NOMO-1 treated with dmso at 0.1 percent for 144 hours (cell line): ENCODE data around the gene MGAT3.

ENCODE experiments used
- DNase-seq: peaks from one replicate; lab custom pipeline; 2025; ENCODE audit not compliant: unreplicated experiment; lab: John Stamatoyannopoulos, UW

MGAT3 gene

DNA sequence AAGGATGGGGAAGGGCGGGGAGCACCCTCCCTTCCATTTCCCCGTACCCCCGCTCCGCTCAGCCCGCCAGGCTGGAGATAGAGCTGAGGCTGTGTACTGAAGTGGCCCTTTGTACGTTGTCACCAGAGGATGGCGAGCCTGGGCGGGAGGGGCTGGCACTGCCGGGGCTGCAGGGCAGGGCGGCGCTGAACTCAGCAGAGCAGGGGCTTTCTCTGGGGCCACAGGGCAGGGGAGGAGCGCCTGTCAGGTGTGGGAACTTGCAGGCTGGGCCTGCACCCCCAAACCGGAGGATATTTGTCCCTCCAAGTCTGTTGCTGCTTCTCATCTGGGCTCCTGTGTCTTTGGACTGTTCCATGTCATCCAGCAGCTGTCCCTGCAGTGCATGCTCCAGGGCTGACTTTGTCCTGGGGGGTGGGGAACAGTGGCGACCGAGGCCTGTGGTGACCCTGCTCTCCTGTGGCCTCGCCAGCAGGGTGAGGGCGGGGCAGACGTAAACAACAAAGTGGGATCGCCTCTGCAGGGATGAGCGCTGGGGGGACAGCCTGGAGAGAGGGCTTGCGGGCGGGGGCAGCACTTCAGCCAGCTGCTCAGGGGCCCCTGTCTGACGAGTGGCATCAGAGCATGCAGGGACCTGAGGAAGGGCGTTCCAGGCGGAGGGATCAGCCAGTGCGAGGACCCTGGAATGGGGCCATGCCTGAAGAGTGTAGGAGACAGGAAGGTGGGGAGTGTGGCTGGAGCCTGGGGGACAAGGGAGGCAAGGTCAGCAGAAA, 13.1 kb downstream of the MGAT3 start:
- DNase-seq, result no peak

DNA sequence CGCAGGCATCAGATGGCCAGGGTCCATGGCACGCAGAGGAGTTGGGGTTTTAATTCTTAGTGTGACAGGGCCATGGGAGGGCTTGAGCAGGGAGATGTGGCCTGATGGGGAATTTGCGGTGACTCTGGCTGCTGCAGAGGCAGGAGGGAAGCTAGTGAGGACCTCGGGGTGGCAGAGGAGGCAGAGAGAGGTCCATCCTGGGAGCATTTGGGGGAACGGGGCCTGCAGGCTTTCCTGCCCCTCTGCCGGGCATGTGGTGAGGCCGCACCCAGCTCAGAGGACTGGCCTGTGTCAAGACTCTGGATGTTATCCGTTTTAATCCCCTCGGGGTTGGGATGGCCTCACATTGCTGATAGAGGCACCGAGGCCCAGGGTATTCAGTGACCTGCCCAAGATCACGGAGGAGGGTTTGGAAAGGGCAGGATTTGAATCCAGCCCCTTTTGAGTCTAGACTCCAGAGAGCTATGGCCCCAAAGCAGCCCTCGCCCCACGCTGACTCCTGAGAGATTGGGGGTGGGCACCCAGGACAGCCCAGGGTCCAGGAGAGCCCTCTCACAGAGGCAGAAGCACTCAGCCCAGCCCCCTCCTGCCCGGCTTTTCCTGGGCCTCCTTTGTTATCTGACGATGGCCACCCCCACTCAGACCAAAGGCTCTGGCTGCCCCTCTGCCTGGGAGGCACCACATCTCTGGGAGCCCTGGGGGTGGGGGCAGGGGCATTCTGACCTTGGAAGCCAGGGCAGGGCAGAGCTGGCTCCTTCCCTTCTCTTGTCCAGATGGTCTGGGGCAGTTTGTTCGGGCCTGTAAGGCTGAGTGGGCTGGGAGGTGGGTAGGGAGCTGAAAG, 13.9 kb downstream of the MGAT3 start:
- DNase-seq, result no peak

DNA sequence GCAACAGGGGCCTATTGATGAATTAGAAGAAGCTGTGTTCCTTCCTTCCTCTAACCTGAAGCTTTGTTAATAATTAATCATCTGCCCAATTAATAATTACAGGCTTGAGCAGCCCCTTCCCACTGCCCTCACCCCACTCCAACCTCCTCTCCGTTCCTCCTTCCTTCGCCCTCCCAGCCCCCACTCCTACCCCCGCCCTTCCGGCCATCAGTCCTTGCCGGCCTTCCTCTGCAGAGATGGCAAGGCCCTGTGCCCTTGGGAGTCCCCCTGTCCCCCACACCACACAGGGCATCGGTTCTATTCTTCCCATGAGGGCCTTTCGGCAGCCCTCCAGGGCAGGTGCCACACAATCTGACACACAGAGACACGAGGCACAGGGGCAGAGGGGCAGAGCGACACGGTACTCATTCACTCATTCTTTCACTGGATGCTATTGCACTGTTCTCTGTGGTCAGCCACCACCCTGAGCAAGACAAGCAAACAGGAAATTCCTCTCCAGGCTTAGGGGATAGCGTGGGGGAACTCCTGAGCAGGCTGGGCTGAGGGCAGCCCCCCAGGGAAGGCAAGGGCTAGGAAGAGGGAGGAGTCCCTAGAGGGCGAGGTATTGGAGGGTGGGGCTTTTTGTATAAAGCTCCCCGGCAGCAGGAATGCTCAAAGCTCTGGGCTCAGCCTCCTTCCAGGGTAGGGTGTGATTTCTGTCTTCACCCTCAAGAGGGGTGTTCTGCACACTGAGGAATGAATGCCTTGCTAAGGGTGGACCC, 14.7 kb downstream of the MGAT3 start:
- no peak for DNase-seq

DNA sequence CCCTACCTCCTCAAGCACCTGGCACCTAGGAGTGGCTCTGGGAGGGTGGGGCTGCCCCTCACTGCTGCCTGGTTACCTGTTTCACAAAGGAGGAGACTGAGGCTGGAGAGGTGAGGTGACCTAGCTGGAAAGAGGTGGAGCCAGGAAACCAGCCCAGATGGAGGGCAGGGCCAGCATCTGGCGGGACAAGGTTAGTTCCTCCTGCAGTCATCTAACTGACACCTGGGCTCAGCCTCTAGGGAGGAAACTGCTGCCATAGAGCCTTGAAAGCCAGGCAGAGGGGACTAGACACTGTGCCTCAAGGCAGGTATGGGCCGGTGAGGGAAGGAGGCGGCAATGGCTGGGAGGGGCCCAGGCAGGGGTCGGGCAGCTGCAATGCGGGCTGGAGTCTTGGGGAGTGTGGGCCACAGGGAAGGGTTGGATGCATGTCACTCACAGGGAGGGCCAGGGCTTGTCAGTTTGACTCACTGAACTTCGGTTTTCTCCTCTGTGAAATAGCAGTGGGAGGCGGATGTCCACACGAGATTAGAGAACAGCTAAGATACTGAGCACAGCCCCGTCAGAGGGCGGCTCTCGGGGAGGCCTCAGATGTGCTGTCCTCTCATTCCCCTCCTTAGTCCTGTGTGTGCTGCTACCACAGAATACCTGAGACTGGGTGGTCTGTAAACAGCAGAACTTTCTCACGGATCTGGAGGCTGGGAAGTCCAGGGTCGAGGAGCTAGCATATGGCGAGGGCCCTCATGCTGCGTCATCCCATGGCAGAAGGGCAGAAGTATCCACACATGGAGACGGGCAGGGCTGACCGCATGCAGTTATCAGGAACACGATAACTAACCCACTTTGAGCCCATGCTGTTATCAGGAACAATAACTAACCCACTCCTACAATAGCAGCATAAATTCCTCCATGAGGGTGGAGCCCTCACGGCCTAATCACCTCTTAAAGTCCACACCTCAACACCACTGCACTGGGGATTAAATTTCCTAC, 16.1 kb downstream of the MGAT3 start:
- DNase-seq, result no peak

DNA sequence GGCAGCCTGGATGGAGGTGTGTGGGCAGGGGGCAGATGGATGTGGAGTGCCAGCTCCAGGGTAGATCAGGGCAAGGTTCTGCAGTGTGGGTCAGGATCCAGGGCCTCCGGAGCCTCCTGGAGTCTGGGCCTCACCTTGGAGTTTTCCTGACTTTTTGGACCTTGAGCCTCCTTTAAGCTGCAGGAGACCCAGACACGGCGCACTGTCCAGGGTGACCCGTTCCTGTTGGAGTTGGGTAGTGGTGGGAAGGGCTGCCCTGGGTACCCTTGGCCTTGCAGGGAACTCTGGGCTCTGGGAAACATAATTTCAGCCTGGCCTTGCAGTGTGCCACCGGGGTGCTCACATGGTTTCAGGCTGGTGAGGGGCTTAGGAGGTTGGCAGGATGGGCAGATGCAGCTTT, 17.0 kb downstream of the MGAT3 start:
- DNase-seq, result no peak

DNA sequence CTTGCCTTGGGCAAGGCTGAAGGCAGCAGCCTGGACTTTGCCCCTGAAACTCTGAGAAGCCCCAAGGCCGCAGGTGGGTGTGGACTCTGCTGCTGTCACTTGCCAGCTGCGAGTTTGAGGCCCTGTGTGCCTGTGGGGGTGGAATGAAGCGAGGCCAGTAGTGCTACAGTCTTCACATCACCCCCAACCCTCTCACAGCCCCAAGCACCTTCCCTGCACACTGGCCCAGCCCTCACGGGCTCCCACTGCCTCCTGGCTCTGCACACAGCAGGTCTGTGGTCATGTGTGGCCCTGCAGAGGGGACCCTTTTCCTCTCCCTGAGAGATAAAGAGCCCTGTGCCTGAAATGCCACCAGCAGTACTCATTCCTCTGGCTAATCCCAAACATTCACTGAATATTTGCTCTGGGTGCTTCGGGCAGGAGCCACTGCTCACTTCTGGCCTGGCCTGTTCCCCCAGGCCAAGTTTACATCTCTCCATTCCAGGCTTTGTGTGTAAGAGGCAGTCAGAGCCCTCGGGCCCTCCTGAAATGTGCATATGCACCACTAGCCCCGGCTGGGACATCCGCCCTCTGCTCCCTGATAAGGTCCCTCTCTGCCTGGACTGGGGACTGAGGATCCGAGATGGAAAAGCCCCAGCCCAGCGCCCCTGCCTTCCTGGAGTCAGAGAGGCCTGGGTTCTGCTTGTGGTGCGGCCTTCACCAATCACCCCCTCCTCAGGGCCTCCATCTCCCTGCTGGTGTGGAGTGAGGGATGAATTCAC, 17.7 kb downstream of the MGAT3 start:
- DNase-seq, result no peak

DNA sequence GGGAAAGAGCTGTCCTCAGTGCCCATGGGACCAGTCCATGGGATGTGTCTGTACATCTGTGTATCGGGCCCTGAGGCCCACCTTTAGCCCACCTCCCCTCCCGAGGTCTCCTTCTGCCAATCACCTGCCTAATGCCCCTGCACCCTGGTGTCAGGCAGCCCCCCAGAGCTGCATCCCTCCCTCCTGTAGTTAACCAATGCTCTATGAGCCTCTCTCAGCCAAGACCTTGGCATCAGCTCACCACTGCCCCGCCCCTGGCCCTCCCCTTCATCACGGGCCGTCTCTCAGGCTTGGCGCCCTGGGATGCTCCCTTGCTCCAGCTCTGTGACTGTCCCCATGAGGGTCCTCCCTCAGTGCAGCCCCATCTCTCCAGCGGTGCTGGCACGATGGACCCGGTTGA, 18.5 kb downstream of the MGAT3 start:
- DNase-seq, result no peak

DNA sequence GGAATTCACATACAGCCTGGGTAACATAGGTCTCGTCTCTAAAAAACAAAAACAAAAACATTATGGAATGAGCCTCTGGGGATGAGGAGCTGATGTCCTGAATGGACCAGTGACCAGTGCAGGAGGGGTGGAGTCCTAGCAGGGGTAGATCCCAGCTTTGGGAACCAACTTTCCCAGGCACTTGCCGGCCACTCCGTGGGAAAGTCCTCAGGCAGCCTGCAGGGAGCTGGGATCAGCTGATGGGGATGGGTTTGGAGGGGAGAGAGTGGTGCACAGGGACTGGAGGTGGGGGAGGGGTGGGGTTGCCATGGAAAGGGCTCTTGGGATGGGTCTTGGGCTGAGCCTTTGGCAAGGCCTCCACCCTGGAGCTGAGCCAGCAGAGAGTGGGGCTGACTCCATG, 19.1 kb downstream of the MGAT3 start:
- no peak for DNase-seq

DNA sequence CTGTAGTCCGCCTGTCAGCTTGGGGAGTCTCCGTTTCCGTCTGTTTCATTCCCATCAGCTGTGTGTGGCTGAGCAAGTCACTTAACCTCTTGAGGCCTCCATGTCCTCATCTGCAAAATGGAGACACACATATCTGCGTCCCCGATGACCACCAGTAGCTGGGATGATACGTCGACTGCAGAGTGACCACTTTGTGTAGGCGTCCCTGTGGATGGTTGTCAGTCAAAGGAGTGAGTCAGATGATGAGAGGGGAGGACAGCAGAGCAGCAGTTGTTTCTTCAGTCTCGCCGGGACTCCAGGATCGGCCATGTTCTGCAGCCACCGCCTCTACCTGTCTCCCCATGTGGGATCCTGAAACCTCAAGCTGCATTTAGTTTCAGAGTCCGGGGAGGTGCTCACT, 19.9 kb downstream of the MGAT3 start:
- DNase-seq, result no peak

DNA sequence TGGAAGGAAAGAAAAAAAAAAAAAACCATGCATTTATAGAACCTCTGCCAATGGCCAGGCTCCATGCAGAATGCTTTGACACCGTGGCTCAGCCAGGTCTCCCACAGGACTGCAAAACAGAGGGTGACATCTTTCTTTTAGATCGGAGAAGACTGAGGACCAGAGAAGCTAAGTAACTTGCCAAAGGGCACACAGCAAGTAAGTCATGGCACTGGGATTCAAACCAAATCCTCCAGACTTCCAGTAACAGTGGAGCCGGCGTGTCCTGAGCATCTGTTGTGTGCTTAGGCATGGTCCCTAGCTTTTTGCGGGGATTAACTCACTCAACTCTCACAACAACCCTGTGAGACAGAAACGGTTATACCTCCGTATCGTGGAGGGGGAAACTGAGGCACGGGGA, 20.7 kb downstream of the MGAT3 start:
- DNase-seq, result no peak

DNA sequence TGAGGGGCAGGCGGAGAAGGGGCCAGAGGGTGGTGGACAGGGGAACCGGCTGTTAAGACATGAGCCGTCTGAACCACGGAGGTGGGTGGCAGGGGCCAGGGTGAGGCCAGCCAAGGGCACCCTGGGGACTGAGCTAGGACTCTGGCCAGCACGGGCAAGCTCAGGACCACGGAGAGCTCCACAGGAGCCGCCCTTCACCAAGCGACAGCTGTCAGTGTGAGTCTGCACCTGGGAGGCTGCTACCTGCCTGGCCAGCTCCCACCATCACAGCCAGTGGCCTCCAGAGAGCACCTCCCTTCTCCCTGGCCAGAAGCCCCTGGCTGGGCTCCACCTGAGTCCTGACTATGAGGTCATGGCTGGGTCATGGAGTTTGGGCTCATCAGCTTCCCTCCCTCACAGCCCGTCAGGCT, 21.6 kb downstream of the MGAT3 start:
- no peak for DNase-seq

DNA sequence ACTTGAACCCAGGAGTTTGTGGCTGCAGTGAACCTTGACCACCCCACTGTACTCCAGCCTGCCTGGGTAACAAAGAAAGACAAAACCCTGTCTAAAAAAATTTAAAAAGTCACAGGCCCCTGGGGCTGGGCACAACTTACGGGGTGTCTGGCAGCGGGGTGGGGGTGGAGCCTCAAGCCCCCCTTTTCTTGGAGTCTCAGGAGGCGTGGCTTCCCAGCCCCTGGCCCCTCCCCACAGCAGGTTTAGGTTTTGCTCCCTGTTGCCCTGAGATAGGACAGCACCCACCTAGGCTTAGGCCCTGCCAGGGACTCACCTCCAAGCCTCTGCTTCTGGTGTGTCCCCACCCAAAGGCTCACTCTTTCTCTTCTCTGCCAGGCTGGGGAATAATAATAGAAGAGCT, 22.4 kb downstream of the MGAT3 start:
- DNase-seq, result no peak

DNA sequence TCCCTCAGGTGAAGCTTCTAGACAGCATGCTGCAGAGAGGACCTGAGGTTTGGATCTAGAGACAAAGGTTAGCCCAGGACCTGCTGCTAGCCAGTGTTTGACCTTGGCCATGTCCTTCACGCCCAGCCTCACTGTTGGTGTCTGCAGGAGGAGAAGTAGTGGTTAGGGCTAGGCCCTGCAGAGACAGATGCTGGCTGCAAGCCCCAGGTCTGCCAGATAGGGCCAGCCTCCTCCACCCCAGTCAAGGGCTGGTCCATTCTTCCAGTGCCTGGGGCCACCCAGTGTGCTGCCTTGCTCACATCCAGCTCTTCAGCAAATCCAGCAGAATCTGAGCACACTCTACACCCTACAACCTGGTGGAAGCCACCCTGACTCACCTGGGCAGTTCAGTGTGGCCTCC, 23.7 kb downstream of the MGAT3 start:
- no peak for DNase-seq

DNA sequence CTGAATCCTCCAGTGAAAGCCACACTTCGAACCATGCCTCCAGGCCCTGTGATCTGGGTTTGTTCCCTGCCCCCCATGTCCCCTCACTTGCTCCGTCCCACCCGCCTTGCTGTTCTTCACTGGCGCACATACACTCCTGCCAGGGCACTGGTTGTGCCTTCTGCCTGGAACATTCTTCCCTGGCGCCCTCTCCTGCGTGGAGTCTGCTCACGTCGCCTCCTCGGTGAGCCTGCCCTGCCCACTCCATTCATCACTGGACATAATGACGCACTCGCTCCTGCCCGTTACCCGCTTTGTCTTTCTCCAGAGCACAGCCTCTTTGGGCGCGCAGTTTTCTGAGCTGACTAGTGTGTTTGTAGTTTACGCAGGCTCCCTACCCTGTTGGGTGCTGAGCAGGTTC, 24.2 kb downstream of the MGAT3 start:
- no peak for DNase-seq

DNA sequence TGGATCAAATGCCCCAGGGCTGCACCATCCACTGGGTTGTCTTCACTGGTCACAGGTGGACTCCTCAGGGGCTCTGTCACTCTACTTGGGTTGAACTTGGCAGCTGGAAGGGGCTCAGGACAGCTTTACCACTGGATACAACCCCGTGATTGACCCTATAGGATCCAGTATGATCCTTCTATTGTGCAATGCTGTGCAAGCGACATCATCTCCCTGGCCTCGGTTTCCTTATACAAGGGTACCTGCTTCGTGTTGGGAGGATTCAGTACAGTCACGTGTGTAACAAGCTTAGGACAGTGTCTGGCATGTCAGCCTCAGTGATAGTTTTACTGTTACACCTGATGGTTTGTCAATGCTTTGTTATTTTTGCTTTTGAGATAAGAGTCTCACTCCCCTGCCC, 24.8 kb downstream of the MGAT3 start:
- DNase-seq, result no peak

DNA sequence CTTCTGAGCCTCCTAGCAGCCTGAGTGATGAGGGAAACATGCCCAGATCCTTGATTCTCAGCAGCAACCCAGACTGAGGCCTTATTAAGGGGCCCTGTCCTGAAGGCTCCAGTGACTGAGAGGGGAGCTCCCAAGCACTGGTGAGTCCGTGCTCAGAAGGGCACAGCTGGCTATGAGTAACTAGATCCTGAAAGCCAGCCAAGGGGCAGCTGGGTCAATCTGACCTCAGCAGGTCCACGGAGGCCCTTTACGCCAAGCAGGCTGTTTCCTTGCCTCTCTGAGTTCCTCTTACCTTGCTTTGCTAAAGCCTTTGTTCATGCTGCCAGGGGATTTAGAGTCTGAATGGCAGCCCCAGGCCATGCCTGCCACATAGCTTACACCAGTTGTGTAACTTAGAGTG, 26.0 kb downstream of the MGAT3 start:
- no peak for DNase-seq

DNA sequence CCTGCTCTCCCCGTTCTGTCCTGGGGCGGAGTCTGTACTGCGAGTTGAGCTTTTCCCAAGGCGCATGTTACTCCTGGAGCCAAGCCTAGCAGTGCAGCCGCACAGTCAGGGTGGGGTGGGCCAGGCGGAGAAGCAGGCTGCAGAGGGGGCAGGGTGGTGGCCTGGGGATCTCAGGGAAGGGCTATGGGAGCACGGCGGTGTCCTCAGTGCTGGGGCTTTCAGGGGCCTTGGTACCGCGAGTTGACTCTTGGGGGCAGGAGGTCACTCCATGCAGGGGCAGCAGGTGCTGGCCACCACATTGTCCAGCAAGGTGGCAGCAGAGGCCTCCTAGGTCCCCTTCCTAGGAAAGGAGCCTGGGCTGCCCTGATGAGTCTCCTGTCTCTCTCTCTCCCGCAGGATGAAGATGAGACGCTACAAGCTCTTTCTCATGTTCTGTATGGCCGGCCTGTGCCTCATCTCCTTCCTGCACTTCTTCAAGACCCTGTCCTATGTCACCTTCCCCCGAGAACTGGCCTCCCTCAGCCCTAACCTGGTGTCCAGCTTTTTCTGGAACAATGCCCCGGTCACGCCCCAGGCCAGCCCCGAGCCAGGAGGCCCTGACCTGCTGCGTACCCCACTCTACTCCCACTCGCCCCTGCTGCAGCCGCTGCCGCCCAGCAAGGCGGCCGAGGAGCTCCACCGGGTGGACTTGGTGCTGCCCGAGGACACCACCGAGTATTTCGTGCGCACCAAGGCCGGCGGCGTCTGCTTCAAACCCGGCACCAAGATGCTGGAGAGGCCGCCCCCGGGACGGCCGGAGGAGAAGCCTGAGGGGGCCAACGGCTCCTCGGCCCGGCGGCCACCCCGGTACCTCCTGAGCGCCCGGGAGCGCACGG, 30.4 kb downstream of the MGAT3 start:
- DNase-seq, result no peak

DNA sequence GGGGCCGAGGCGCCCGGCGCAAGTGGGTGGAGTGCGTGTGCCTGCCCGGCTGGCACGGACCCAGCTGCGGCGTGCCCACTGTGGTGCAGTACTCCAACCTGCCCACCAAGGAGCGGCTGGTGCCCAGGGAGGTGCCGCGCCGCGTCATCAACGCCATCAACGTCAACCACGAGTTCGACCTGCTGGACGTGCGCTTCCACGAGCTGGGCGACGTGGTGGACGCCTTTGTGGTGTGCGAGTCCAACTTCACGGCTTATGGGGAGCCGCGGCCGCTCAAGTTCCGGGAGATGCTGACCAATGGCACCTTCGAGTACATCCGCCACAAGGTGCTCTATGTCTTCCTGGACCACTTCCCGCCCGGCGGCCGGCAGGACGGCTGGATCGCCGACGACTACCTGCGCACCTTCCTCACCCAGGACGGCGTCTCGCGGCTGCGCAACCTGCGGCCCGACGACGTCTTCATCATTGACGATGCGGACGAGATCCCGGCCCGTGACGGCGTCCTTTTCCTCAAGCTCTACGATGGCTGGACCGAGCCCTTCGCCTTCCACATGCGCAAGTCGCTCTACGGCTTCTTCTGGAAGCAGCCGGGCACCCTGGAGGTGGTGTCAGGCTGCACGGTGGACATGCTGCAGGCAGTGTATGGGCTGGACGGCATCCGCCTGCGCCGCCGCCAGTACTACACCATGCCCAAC, 31.2 kb downstream of the MGAT3 start:
- no peak for DNase-seq
